ENCODE data around the gene ZCCHC10.

DNA sequence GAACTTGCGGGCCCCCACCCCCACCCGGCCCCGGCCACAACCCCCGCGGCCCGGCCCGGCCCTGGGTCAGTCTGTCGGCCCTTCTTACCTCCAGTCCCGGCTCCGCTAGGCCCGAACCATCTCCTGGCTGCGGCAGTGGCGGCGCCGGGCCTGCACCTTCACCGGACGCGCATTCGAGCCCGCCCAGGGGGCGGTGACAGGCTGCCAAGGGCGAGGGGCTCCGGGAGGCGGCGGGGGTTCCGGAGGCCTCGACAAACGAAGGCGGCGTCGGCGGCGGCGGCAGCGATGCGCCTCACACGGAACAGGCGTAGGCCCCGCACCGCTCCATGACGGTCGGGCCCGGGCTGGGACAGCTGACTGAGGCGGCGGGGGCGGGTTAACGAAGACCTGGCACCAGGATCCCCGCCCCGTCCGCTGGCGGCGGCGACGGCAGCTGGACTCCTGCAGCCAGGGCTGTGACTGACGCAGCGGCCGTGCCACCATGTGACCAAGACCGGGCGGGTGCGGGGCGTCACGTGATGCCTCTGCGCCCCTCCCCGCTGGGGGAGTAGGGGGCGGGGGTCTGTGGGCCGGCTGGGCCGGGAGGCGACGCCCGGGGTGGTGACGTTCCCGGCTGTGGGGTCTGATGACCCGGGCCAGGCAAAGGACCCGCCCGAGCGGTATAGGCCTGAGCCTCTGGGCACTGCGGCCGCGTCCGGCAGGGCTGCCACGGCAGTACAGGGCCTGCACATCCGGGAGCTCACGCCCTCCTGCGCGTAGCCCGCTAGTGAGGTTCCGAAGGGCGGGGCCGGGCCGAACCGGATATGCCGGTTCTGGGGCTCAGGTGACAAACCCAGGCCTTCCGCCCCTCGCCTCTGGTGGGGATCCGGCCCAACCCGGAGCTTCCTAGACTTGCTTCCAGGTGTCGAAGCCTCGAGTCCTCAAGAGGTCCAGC is 62.9 kb downstream of the ZCCHC10 start, which contains the start of gene AFF4:
- TF ChIP-seq TAF1 (conservative IDR thresholded peaks at IDR 0.05) = no peak
- TF ChIP-seq, protein P1, sequence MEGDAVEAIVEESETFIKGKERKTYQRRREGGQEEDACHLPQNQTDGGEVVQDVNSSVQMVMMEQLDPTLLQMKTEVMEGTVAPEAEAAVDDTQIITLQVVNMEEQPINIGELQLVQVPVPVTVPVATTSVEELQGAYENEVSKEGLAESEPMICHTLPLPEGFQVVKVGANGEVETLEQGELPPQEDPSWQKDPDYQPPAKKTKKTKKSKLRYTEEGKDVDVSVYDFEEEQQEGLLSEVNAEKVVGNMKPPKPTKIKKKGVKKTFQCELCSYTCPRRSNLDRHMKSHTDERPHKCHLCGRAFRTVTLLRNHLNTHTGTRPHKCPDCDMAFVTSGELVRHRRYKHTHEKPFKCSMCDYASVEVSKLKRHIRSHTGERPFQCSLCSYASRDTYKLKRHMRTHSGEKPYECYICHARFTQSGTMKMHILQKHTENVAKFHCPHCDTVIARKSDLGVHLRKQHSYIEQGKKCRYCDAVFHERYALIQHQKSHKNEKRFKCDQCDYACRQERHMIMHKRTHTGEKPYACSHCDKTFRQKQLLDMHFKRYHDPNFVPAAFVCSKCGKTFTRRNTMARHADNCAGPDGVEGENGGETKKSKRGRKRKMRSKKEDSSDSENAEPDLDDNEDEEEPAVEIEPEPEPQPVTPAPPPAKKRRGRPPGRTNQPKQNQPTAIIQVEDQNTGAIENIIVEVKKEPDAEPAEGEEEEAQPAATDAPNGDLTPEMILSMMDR (IDR thresholded peaks at IDR 0.05; ENCODE audit: low read depth, low read length, missing input control) = no peak
- TF ChIP-seq, protein P2, sequence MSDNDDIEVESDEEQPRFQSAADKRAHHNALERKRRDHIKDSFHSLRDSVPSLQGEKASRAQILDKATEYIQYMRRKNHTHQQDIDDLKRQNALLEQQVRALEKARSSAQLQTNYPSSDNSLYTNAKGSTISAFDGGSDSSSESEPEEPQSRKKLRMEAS (IDR thresholded peaks at IDR 0.05) = peak; percentile 6

Data from liver (tissue), 3 donors.